ENCODE data around the gene AGBL1. TPM values are rescaled to one million over a fixed set of nuclear protein-coding genes. Genes with fewer than 3 reads are reported as not detected.
"Not testable (repeated sequence)": the region's sequence is repeated elsewhere in the genome, so short reads cannot be mapped to it uniquely, and the experiment has no call there.

Gene AGBL1
- total RNA-seq, 2 experiments from 2014 or later: 0.10 TPM

DNA sequence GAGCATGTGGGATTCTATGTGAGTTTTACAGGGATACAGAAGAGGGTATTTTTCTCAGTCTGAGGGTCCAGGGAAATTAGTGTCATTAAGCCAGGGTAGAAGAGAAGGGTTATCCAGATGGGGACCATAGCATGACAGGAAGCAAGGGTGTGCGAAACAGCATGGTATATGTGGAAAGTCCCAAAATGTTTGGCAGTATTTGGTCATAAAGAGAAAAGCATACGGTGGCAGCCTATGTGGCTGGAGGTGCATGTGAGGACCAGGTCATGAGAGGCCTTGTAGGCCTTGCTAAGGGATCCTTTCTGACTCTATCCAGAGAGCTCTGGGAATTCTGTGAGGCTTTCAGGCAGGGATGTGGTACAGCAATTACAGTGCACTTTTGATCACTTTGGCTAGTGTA, 411.4 kb downstream of the AGBL1 start:
- intact Hi-C loops (cut with micrococcal nuclease): no loop called here
- no peak for DNase-seq
- Mint-ChIP-seq H3K9me3 (no peaks in the 10 kb centered on the region), H3K4me3 (no peak overlapping the region), H3K27me3 (no peaks in the 10 kb centered on the region), H3K36me3 (no peaks in the 10 kb centered on the region), H3K27ac (no peak overlapping the region), H3K4me1 (ENCODE audit: low read depth) (no peaks in the 10 kb centered on the region)
- ChIA-PET POLR2A (no interaction called here), CTCF (no interaction called here)

DNA sequence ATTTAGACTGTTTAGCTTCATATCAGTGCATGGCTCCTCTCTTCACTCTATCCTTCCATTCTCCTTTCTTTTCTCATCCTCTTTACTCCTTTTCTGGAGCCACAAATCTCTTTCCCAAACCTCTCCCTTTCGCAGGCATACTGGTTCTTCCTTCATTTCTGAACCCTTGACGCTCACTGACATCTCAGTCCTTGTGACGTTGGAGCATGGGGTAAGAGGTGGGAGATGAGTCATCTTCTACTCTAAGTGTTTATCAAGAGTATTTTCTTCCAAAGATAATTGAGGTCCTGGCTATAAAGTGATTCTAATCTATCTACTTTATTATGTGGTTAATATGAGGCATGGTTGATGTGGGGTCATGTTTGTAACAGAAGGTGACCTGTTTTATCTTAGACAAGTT, 414.2 kb downstream of the AGBL1 start:
- Mint-ChIP-seq H3K4me3 (no peak overlapping the region), H3K9me3 (no peaks in the 10 kb centered on the region), H3K27ac (no peak overlapping the region), H3K4me1 (ENCODE audit: low read depth) (no peaks in the 10 kb centered on the region), H3K27me3 (no peaks in the 10 kb centered on the region), H3K36me3 (no peaks in the 10 kb centered on the region)
- intact Hi-C loops (cut with micrococcal nuclease): no loop called here
- POLR2A ChIA-PET: no interaction called here
- CTCF ChIA-PET: no interaction called here
- DNase-seq: no peak

- no peaks in the 10 kb centered on the region for H3K27me3 Mint-ChIP-seq
- no peak for DNase-seq
- no peaks in the 10 kb centered on the region for H3K4me1 Mint-ChIP-seq (ENCODE audit: low read depth)
- H3K9me3 Mint-ChIP-seq: no peaks in the 10 kb centered on the region
- intact Hi-C loops (cut with micrococcal nuclease): no loop called here
- CTCF ChIA-PET: no interaction called here
- no peak overlapping the region for H3K4me3 Mint-ChIP-seq
- POLR2A ChIA-PET: no interaction called here
- H3K27ac Mint-ChIP-seq: no peak overlapping the region
- H3K36me3 Mint-ChIP-seq: no peaks in the 10 kb centered on the region
These were observed 414.8 kb downstream of the AGBL1 start for GRCh38 chr15:86494475-86494874.

DNA sequence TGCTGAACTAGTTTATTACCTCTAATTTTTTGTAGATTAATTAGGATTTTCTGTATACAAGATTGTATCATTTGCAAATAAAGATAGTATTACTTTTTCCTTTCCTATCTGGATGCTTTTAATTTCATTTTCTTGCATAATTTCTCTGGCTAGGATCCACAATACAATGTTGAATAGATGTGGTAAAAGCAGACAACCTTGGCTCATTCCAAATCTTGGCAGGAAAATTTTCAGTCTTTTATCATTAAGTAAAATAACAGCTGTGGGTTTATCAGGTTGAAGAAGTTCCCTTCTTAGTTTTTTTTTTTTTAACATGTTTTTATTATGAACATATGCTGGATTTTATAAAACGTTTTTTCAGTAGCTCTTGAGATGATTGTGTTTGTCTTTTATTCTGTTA, 422.6 kb downstream of the AGBL1 start:
- CTCF ChIA-PET: no interaction called here
- Mint-ChIP-seq H3K4me1 (ENCODE audit: low read depth) (no peaks in the 10 kb centered on the region), H3K27ac (no peak overlapping the region), H3K27me3 (peaks cover 2% of the 10 kb centered on the region), H3K36me3 (peaks cover 2% of the 10 kb centered on the region), H3K4me3 (no peak overlapping the region), H3K9me3 (peaks cover 4% of the 10 kb centered on the region)
- POLR2A ChIA-PET: no interaction called here
- no peak for DNase-seq
- intact Hi-C loops (cut with micrococcal nuclease): no loop called here

GRCh38 chr15:86505951-86506350, 426.3 kb downstream of the AGBL1 start:
- Mint-ChIP-seq H3K4me3 (no peak overlapping the region), H3K27ac (no peak overlapping the region), H3K27me3 (peaks cover 5% of the 10 kb centered on the region), H3K36me3 (peaks cover 2% of the 10 kb centered on the region), H3K9me3 (peaks cover 4% of the 10 kb centered on the region), H3K4me1 (ENCODE audit: low read depth) (no peaks in the 10 kb centered on the region)
- intact Hi-C loops (cut with micrococcal nuclease): no loop called here
- no peak for DNase-seq
- ChIA-PET POLR2A (no interaction called here), CTCF (no interaction called here)

DNA sequence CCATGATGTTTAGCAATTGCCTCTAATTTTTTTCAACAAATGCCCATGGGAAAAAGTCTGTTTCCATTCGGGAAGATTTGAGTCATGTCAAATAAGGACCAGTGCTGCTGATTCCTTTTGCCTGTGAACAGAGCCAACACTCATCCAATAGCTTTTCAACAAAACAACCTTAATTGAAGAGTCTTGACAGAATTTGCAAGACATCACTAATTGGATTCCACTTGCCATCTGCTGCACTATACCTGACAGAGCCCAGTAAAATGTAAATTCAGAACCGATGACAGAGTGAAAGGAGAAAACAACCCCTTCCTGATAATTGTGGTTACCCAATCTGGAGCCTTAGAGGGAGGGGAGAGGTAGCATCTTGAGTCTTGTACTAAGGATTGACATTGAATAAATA, 426.7 kb downstream of the AGBL1 start:
- ChIA-PET POLR2A (no interaction called here), CTCF (no interaction called here)
- Mint-ChIP-seq H3K27ac (no peak overlapping the region), H3K27me3 (peaks cover 5% of the 10 kb centered on the region), H3K4me3 (no peak overlapping the region), H3K4me1 (ENCODE audit: low read depth) (no peaks in the 10 kb centered on the region), H3K36me3 (peaks cover 2% of the 10 kb centered on the region), H3K9me3 (peaks cover 4% of the 10 kb centered on the region)
- intact Hi-C loops (cut with micrococcal nuclease): no loop called here
- DNase-seq: no peak

DNA sequence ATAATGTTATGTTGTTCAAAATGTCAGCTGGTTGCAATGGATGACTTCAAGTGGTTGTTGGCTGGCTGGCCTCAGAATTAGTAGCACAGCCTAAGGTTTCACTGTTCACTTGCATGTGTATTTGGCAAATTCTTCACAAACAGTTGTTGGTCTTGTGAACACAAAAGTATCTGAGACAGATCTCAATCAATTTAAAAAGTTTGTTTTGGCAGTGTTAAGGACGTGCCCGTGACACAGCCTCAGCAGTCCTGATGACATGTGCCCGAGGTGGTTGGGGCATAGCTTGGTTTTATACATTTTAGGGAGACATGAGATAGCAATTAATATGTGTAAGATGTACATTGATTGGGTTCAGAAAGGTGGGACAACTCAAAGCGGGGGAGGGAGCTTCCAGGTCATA, 436.0 kb downstream of the AGBL1 start:
- Mint-ChIP-seq H3K27me3 (peaks cover 6% of the 10 kb centered on the region), H3K4me3 (no peak overlapping the region), H3K9me3 (no peaks in the 10 kb centered on the region), H3K36me3 (no peaks in the 10 kb centered on the region), H3K4me1 (ENCODE audit: low read depth) (no peaks in the 10 kb centered on the region), H3K27ac (no peak overlapping the region)
- intact Hi-C loops (cut with micrococcal nuclease): no loop called here
- no peak for DNase-seq
- ChIA-PET POLR2A (no interaction called here), CTCF (no interaction called here)

DNA sequence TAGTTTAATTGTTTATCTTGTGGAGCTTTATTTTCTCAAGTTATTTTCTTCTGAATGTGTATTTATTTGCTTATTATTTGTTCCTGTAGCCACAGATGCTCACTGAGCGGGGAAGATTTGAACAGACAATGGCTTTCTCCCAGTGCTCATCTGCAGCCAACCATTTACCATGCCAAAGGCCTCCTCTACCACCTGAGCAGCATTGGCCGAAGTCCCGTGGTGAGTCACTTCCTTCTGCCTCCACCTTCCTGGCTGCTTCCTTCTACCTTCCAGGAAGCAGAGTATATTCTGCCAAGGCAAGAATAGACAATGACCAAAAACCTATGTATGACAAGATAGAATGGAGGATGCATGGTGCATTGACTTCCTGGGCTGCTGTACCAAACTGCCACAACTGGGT, 443.1 kb downstream of the AGBL1 start:
- intact Hi-C loops (cut with micrococcal nuclease): no loop called here
- H3K27ac Mint-ChIP-seq: no peak overlapping the region
- H3K4me1 Mint-ChIP-seq (ENCODE audit: low read depth): no peaks in the 10 kb centered on the region
- no peak for DNase-seq
- no peaks in the 10 kb centered on the region for H3K27me3 Mint-ChIP-seq
- no peaks in the 10 kb centered on the region for H3K9me3 Mint-ChIP-seq
- ChIA-PET CTCF (no interaction called here), POLR2A (no interaction called here)
- H3K36me3 Mint-ChIP-seq: no peaks in the 10 kb centered on the region
- no peak overlapping the region for H3K4me3 Mint-ChIP-seq

- POLR2A ChIA-PET: no interaction called here
- Mint-ChIP-seq H3K4me1 (ENCODE audit: low read depth) (no peaks in the 10 kb centered on the region), H3K4me3 (no peak overlapping the region), H3K36me3 (no peaks in the 10 kb centered on the region), H3K27me3 (no peaks in the 10 kb centered on the region), H3K27ac (no peak overlapping the region), H3K9me3 (no peaks in the 10 kb centered on the region)
- intact Hi-C loops (cut with micrococcal nuclease): no loop called here
- CTCF ChIA-PET: no interaction called here
- DNase-seq: no peak
These were observed 447.4 kb downstream of the AGBL1 start for GRCh38 chr15:86526938-86527690.

GRCh38 chr15:86528094-86528493, 448.4 kb downstream of the AGBL1 start:
- H3K27ac Mint-ChIP-seq; H3K27me3 Mint-ChIP-seq; H3K4me1 Mint-ChIP-seq (ENCODE audit: low read depth); H3K36me3 Mint-ChIP-seq; POLR2A ChIA-PET; H3K4me3 Mint-ChIP-seq; H3K9me3 Mint-ChIP-seq; intact Hi-C loops (cut with micrococcal nuclease); DNase-seq; CTCF ChIA-PET: not testable (repeated sequence)

DNA sequence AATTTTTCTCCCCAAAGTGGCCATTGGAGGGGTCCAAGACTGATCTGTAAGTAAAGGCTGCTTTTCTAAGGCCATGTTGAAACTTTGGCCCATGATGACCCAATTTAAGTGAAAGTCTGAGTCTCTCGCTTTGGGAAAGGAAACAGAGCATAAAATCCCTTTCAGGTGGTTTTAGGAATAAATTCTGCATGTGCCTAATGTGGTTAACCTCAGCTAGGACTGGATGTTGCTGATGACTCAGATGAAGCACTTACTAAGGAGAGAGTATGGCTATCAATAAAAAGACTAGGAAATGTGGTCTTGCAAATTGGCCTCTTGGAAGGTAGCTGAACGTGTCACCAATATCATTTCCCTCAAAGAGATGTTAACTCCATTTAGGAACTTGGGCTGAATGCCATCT, 458.5 kb downstream of the AGBL1 start:
- ChIA-PET CTCF (no interaction called here), POLR2A (no interaction called here)
- H3K27me3 Mint-ChIP-seq: no peaks in the 10 kb centered on the region
- no peak overlapping the region for H3K27ac Mint-ChIP-seq
- no peak for DNase-seq
- H3K4me3 Mint-ChIP-seq: no peak overlapping the region
- intact Hi-C loops (cut with micrococcal nuclease): no loop called here
- H3K36me3 Mint-ChIP-seq: no peaks in the 10 kb centered on the region
- no peaks in the 10 kb centered on the region for H3K4me1 Mint-ChIP-seq (ENCODE audit: low read depth)
- no peaks in the 10 kb centered on the region for H3K9me3 Mint-ChIP-seq

DNA sequence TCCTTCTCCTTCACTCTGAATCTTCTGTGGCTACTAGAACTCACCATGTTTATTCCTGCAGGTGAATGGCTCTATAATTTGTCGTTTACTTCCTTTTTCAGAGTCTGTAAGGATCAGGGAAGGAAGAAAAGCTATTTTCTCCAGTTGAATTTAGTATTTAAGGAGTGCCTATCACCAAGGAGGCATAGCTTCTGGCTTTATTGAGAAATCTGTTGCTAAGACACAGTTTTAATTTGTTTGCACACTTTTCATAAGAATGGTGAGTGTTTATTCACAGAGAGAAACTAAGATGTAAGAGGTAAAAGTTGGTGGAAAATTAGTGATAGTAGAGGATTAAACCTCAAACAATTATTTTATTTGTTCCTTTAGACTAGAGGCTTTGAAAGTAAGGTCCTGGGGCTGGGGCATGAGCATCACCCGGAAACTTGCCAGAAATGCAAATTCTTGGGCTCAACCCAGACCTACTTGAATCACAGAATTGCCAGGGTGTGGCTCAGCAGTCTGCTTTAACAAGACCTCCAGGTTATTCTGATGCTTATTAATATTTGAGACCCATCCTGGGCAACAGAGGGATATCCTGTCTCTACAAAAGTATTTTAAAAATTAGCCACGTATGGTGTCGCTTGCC, 461.3 kb downstream of the AGBL1 start:
- intact Hi-C loops (cut with micrococcal nuclease): no loop called here
- Mint-ChIP-seq H3K9me3 (no peaks in the 10 kb centered on the region), H3K36me3 (no peaks in the 10 kb centered on the region), H3K4me3 (no peak overlapping the region), H3K4me1 (ENCODE audit: low read depth) (no peaks in the 10 kb centered on the region), H3K27ac (no peak overlapping the region), H3K27me3 (peaks cover 1% of the 10 kb centered on the region)
- DNase-seq: no peak
- POLR2A ChIA-PET: no interaction called here
- CTCF ChIA-PET: no interaction called here

GRCh38 chr15:86541540-86541939, 461.9 kb downstream of the AGBL1 start:
- ChIA-PET CTCF (no interaction called here), POLR2A (no interaction called here)
- Mint-ChIP-seq H3K27ac (no peak overlapping the region), H3K27me3 (peaks cover 1% of the 10 kb centered on the region), H3K4me1 (ENCODE audit: low read depth) (no peaks in the 10 kb centered on the region), H3K36me3 (no peaks in the 10 kb centered on the region), H3K4me3 (no peak overlapping the region), H3K9me3 (no peaks in the 10 kb centered on the region)
- intact Hi-C loops (cut with micrococcal nuclease): no loop called here
- DNase-seq: no peak
